Left renal pelvis (tissue), 4 donors: Measurements from ENCODE around the gene FGFBP2. TPM values are rescaled to one million over a fixed set of nuclear protein-coding genes. Genes with fewer than 3 reads are reported as not detected.
"Not testable (repeated sequence)": the region's sequence is repeated elsewhere in the genome, so short reads cannot be mapped to it uniquely, and the experiment has no call there.

Experiments
- DNase-seq, 4 donors: peaks; one replicate each; pipeline ENCODE4 v3.0.0-alpha.2; 2013; ENCODE audit warnings: low read depth in 4 of 4, low spot score in 3 of 4
- polyA plus RNA-seq, 4 donors: library from polyadenylated mRNA; unstranded; fragments of 120-200 nt; gene quantifications; one replicate each; pipeline ENCODE4 v1.2.1, GENCODE V29; 2013; ENCODE audit not compliant: insufficient read length in 4 of 4

The FGFBP2 gene
- polyA plus RNA-seq, 4 donors: 0.35 to 0.93 TPM; not detected in 2

- DNase-seq: no peak
Measured at GRCh38 chr4:15934259-15934658, 28.7 kb downstream of the FGFBP2 start.

DNA sequence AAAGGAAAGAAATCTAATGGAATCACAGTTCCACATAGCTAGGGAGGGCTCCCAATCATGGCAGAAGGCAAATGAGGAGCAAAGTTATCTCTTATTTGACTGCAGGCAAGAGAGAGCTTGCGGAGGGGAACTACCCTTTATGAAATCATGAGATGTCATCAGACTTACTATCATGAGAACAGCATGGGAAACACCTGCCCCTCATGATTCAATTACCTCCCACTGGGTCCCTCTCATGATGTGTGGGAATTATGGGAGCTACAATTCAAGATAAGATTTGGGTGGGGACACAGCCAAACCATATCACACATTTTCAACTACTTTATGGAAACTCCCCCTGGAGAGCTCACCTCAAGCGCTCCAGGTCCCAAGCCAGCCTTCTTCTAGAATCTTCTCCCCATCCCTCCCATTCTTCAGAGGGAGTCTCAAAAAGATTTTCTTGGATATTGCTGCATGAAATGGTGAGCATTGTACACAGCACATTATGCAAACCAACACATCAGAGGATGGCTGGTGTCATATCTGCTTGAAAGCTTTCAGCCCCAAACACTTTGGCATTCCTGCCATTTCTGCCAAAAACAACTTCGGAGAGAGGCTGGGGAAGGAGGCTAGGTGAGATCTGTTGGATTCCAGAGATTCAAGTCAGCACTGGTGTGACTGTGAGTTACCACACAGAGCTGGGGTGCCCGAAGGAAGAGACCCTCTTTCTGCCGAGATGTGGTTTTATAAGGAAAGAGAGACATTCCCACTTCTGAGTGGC is 31.3 kb downstream of the FGFBP2 start:
- no peak for DNase-seq

- no peak for DNase-seq
Measured at GRCh38 chr4:15930314-15930713, 32.7 kb downstream of the FGFBP2 start.

- DNase-seq: no peak
Measured at GRCh38 chr4:15929540-15929939, 33.4 kb downstream of the FGFBP2 start.

GRCh38 chr4:15928883-15929282 is 34.1 kb downstream of the FGFBP2 start:
- DNase-seq: no peak

DNA sequence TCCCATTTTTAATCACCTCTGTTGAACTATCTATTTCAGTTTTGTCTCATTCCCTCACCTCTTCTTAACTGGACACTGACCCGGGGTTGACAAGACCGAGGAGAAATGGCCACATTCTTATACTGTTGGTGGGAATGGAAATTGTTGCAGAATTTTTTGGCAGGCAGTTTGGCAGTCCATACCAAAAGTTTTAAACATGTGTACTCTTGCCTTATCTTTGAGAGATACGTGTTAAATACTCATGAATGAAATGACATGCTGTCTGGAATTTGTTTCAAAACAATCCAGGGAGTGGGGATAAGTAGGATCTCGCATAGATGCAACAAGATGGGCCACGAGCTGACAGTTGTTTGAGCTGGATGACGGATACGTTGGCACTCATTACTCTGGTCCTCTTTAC is 36.5 kb downstream of the FGFBP2 start:
- no peak for DNase-seq

- DNase-seq: no peak
Measured at GRCh38 chr4:15925830-15926229, 37.1 kb downstream of the FGFBP2 start.

DNA sequence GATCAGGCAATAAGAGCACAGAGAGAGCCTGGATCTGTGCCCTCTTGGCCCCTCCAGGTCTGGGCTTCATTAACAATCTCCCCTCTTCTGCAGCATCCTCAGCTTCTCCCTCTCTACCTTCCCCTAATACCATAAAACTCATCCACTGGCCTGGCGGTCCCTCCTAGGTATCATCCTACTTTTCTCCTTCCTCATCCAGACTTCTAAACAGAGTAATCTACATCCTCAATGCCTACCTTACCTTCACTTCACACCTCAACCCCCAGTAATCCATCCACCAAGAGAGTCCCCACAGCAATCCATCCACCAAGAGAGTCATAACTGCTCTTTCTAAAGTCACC is 41.4 kb downstream of the FGFBP2 start:
- DNase-seq: no peak

DNA sequence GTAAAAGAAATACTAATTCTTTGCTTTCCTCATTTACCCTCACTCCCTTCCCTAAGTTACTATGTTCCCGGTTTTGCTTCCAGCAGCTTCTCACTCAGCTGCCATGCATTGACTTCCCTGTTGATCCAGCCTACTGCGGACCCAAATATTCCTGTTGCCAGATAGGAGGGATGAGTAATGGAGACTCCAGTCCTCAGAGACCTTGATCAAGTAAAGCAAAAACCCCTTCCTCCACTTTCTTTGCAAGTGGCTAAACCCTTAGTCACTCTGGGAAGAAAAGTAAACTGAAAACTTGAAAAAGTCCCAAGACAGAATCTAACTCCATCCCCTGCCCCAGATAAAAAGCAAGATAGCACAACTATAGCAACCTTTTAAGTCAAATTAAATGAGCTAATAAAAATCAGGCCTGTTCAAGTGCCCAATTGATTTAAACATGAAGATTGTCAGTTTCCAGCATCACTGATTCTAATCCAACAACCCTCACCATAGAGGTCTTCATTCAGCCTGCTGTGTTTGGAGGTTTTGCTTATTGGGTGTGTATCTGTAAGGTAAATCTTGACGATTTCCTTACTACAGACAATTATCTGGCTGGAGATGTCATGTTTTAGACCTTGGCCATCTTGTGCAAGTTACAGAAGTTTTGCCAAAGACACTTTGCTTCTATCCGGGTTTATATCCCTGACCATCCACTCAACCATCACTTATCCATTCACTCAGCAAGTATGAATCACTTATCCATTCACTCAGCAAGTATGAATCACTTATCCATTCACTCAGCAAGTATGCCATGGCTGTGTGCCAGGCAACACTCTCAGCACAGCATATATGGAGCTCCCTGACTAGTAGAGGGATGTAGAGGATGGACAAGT is 42.0 kb downstream of the FGFBP2 start:
- no peak for DNase-seq

- DNase-seq: no peak
Measured at GRCh38 chr4:15918484-15919129, 44.4 kb downstream of the FGFBP2 start.

GRCh38 chr4:15917297-15917696 is 45.7 kb downstream of the FGFBP2 start:
- no peak for DNase-seq

DNA sequence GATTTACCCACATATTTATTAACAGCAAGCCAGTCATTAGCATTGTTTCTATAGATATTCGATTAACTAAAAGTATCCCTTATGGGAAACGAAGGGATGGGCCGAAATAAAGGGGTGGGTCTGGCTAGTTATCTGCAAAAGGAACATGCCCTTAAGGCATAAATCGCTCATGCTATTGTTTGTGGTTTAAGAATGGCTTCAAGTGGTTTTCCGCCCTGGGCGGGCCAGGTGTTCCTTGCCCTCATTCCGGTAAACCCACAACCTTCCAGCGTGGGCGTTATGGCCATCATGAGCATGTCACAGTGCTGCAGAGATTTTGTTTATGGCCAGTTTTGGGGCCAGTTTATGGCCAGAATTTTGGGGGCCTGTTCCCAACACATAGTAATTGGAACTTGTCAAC is 46.6 kb downstream of the FGFBP2 start:
- DNase-seq: not testable (repeated sequence)

DNA sequence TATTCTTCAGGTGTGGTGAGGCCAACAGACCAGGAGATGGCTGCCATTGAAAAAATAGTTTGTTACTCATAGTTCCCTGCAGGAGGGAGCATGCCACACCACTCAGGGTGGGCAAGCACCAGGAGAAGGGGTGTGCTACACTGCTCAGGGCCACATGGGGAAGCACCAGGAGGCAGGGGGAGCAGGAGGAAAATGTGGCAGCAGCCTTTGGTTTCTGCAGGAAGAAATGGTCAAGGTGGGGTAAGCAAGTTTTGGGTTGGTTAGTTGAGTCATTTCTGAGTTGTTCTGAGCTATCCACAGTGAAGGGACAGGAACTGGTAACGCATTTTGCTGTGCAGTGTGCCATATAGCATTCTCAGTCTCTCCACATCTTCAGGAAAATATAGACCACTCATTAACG is 48.2 kb downstream of the FGFBP2 start:
- no peak for DNase-seq

DNA sequence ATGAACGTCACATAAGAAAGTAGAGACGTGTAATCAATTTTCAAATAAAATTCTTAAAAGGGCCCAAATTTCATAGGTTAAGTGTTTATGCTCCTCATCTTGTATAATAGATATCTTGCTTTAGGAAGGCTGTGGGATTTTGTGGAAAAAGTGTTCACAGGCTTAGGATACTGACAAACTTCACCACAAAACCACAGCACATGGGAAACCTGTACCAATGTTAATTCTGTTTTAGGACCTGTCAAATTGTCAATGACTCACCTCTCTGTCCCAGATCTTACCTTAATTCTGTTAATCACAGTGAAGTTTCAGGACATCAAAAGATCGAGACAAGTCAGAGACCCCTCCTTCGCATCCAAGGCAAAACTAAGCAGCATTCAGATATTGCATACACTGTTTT is 48.7 kb downstream of the FGFBP2 start:
- DNase-seq: no peak

GRCh38 chr4:15913631-15913970 is 49.4 kb downstream of the FGFBP2 start:
- no peak for DNase-seq

DNA sequence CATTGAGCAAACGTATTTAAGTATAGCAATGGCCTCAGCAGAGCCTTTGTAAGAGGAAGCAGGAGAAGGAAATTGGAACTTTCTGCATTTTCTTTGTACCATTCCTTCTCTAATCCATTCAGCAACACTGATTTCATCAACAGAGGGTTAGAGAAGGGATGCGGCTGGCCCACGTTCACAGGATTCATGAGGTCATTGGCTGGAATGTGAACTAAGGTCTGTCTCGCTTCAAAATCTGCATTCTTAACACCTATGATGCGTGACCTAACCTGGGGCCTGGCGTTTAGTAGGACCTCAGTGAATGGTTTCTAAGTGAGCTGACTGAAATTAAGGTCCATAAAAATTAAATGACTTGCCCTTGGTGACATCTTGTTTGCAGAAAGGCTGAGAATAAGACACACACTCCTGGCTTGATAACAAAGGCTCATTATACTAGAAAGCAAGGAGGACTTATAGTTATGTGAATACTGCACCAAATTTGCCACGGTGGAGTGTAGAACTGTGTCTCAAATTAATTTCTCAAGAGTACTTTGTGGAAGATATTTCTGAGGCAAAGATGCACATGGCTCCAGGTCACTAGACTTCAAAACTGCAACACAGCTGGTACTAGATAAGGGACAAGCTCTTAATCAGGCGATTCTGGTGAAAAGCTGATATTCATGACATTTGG is 49.9 kb downstream of the FGFBP2 start:
- no peak for DNase-seq

- DNase-seq: no peak
Measured at GRCh38 chr4:15912236-15912635, 50.7 kb downstream of the FGFBP2 start.
